ENCODE results near the gene MACROH2A2. TPM values are rescaled to one million over a fixed set of nuclear protein-coding genes. Genes with fewer than 3 reads are reported as not detected.

MACROH2A2 gene
- total RNA-seq, 1 experiment from 2014 or later = 11.3 TPM

DNA sequence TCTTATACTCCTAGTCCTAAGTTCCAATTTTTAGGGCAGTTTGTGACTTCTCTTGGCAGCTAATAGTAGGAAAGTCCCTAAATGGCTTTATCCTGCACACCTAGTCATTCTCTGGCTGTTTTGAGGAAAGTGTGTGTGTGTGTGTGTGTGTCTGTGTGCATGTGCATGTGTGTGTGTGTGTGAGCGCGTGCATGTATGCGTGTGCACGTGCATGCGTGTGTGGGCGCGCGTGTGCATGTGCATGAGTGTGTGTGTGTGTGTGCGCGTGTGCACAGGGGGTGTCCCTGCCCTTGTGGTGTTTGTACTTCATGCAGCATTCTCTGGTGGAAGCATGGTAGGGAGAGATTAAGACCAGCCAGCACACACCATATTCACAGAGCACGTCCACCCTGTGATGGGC, 18.2 kb downstream of the MACROH2A2 start:
- Histone ChIP-seq H3K14ac (ENCODE audit: insufficient read depth, low read length) (no peak overlapping the region; the same call in 1 of the 2 replicates), H3K56ac (ENCODE audit: insufficient read length, low read depth, low read length) (no peak overlapping the region), H3K23me2 (ENCODE audit: insufficient read length, low read depth, low read length, poor library complexity, severe bottlenecking) (no peaks in the 10 kb centered on the region), H3K4me2 (ENCODE audit: insufficient read depth, insufficient read length, low read length) (no peak overlapping the region), H4K20me1 (ENCODE audit: control insufficient read depth, insufficient read depth, insufficient read length) (no peaks in the 10 kb centered on the region), H3K79me2 (ENCODE audit: insufficient read depth, low read length) (no peaks in the 10 kb centered on the region), H3K18ac (ENCODE audit: insufficient read length, low read depth, low read length) (peak overlapping the region; percentile 50), H2BK5ac (ENCODE audit: insufficient read length, low read length) (no peak overlapping the region), H2BK15ac (ENCODE audit: low read depth, low read length) (no peak overlapping the region), H4K5ac (ENCODE audit: insufficient read length, low read depth, low read length) (no peak overlapping the region), H4K91ac (ENCODE audit: insufficient read length, low read depth, low read length) (no peak overlapping the region), H2AK5ac (ENCODE audit: insufficient read length, low read length) (no peak overlapping the region), H3K27ac (ENCODE audit: insufficient read length, low read depth, low read length) (no peak overlapping the region), H2BK20ac (ENCODE audit: low read depth, low read length, poor library complexity, severe bottlenecking) (no peak overlapping the region), H4K8ac (replicated peaks; ENCODE audit: insufficient read length, low read depth, low read length) (no peak overlapping the region), H3K9ac (ENCODE audit: extremely low read depth, insufficient read length, low read length) (no peak overlapping the region), H2BK12ac (ENCODE audit: insufficient read length, low read depth, low read length) (no peak overlapping the region), H3K4ac (ENCODE audit: low read depth, low read length) (no peak overlapping the region), H3K27me3 (ENCODE audit: insufficient read depth, low read length) (no peaks in the 10 kb centered on the region), H3K4me1 (ENCODE audit: insufficient read depth, low read length) (no peaks in the 10 kb centered on the region), H3K79me1 (ENCODE audit: insufficient read depth, low read depth, low read length, poor library complexity, severe bottlenecking) (no peaks in the 10 kb centered on the region), H3T11ph (ENCODE audit: low read length) (no peak overlapping the region), H3K9me3 (ENCODE audit: control insufficient read depth, low read depth, low read length) (no peaks in the 10 kb centered on the region), H2AFZ (ENCODE audit: low read length) (no peak overlapping the region), H2BK120ac (ENCODE audit: low read depth, low read length, poor library complexity, severe bottlenecking) (no peak overlapping the region), H3K23ac (ENCODE audit: insufficient read length, low read depth, low read length) (no peak overlapping the region)
- no CpG with 5 or more reads among the region's 11 CpGs for WGBS (ENCODE audit: extremely low coverage, insufficient read length, low lambda C conversion rate)
- no peak for DNase-seq
- H3K4me3 Mint-ChIP-seq = no peak overlapping the region
- no peaks in the 10 kb centered on the region; a peak in 1 of 7 replicates for H3K36me3 Mint-ChIP-seq (ENCODE audit: insufficient read depth in 1 of 3, low read depth in 3 of 3)
- TF ChIP-seq, protein P1, sequence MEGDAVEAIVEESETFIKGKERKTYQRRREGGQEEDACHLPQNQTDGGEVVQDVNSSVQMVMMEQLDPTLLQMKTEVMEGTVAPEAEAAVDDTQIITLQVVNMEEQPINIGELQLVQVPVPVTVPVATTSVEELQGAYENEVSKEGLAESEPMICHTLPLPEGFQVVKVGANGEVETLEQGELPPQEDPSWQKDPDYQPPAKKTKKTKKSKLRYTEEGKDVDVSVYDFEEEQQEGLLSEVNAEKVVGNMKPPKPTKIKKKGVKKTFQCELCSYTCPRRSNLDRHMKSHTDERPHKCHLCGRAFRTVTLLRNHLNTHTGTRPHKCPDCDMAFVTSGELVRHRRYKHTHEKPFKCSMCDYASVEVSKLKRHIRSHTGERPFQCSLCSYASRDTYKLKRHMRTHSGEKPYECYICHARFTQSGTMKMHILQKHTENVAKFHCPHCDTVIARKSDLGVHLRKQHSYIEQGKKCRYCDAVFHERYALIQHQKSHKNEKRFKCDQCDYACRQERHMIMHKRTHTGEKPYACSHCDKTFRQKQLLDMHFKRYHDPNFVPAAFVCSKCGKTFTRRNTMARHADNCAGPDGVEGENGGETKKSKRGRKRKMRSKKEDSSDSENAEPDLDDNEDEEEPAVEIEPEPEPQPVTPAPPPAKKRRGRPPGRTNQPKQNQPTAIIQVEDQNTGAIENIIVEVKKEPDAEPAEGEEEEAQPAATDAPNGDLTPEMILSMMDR (conservative IDR thresholded peaks at IDR 0.05) = no peak
- no peaks in the 10 kb centered on the region for H3K4me1 Mint-ChIP-seq
- H3K27me3 Mint-ChIP-seq (ENCODE audit: low read depth) = peaks cover 19% of the 10 kb centered on the region
- no peak overlapping the region for H3K27ac Mint-ChIP-seq
- no peaks in the 10 kb centered on the region for H3K9me3 Mint-ChIP-seq

Measured in H9 (cell line).